CMK (cell line): ENCODE measurements around the gene RPL15.

Experiments used
- DNase-seq: peaks from one replicate; pipeline ENCODE4 v3.0.0-alpha.2; 2010; ENCODE audit warnings: low read depth

RPL15 gene

GRCh38 chr3:23964537-23965235, 47.8 kb downstream of the RPL15 start:
- no peak for DNase-seq

DNA sequence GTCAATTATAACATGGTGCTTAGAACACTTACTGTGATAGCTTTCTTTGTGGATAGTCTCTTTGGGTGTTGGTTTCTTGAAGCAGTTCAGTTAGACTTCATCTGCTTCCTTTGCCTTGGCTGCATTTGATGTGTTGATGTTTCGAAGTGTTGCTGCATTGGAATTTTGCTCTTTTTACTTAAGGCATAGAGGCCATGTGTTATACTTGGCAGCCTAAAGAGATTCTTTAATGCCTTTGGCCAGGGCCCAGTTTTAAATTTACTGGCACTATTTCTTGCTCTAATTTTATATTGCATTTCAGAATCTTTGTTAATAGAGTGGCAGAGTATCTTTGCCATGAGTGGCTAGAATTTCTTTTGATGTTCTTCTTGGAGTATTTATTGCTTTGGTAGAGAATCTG, 49.4 kb downstream of the RPL15 start:
- DNase-seq = no peak

DNA sequence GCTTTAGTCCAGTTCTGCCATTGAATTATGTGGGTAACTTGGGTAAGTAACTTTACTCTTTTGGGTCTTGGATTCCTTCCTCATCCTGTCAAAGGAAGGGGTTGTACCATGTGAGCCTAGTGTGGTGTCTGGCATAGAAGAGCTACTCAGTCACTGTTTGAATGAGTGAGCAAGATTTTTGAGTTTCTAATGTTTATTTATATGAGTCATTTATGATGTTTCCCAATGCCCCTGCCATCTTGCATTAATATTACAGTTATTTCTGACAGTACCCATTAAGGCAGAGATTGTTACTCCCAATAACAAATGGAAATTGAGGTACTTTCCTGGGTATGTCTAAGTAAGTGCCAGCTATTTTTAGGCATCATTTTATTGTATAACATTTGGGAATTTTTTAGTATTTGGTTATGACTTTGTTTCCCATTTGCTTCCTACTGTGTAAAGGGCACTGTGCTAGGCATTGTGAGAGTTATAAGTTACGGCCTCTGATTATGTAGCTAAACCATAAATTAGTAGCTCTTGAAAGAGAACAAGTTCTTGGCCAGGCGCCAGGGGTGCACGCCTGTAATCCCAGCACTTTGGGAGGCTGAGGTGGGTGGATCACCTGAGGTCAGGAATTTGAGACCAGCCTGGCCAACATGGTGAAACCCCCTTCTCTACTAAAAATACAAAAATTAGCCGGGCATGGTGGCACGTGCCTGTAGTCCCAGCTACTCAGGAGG, 51.7 kb downstream of the RPL15 start:
- DNase-seq = no peak

DNA sequence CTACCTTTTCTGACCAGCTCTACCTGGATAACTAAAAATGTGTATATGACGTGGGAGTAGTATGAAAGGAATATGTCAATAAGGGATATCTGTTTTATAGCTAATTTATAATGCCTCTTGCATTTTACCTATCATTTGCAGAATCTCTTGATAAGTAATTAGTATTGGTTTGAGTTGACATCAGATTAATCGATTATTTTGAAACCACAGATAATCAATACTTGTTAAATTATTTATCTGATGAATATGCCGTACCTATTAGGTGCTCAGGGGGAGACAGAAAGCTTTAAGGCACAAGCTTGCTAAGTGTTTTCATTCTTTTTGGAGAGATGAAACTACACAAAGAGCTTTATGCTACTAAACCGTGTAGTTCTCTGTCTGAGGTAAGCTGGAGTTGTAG, 52.5 kb downstream of the RPL15 start:
- no peak for DNase-seq
